Stomach (tissue), 9 donors: ENCODE results near the gene OR4F6. TPM values are rescaled to one million over a fixed set of nuclear protein-coding genes. Genes with fewer than 3 reads are reported as not detected.
"Not testable (repeated sequence)": the region's sequence is repeated elsewhere in the genome, so short reads cannot be mapped to it uniquely, and the experiment has no call there.

Source experiments
- DNase-seq, 2 donors: peaks; one replicate each; pipeline versions ENCODE4 v3.0.0 to v3.0.0-alpha.2; 2013 to 2019
- H3K27ac ChIP-seq, 5 donors: fragments of 200-600 bp in 4 of 5; sonication (generic) in 4 of 5; one replicate each; pipeline ENCODE4 v1.5.1; 2013 to 2019; ENCODE audit warnings: mild to moderate bottlenecking in 1 of 5, moderate library complexity in 1 of 5
- H3K27me3 ChIP-seq, 3 donors: fragments of 200-600 bp; sonication (generic); one replicate each; pipeline ENCODE4 v1.5.1; 2017 to 2019; ENCODE audit warnings: mixed run types in 1 of 3
- H3K36me3 ChIP-seq, 4 donors: fragments of 200-600 bp; sonication (generic); 1 replicate in 3 of 4; 2 replicates in 1 of 4; pipeline ENCODE4 v1.5.1; 2016 to 2019
- H3K4me1 ChIP-seq, 4 donors: fragments of 200-600 bp; sonication (generic); one replicate each; pipeline ENCODE4 v1.5.1; 2016 to 2019
- H3K4me3 ChIP-seq, 4 donors: fragments of 200-600 bp; sonication (generic) in 3 of 4; one replicate each; pipeline ENCODE4 v1.5.1; 2016 to 2019; ENCODE audit warnings: mild to moderate bottlenecking in 1 of 4
- H3K9me3 ChIP-seq, 4 donors: fragments of 200-600 bp; sonication (generic); one replicate each; pipeline ENCODE4 v1.5.1; 2016 to 2019
- EP300 ChIP-seq: sonication (generic); formaldehyde crosslinking; IDR thresholded peaks from one replicate; pipeline ENCODE4 v1.6.1; 2017; ENCODE audit warnings: antibody characterized with exemption
- POLR2A ChIP-seq, 4 donors: fragments of 450-650 bp; IDR thresholded peaks; one replicate each; pipeline ENCODE4 v1.6.1; 2016; ENCODE audit warnings: antibody characterized with exemption in 4 of 4, control low read depth in 2 of 4, mild to moderate bottlenecking in 1 of 4, moderate library complexity in 1 of 4
- POLR2AphosphoS5 ChIP-seq, 3 donors: sonication (generic); formaldehyde crosslinking; IDR thresholded peaks; one replicate each; pipeline ENCODE4 v1.6.1; 2016; ENCODE audit warnings: antibody characterized with exemption in 3 of 3
- WGBS, 5 donors: extraction: QIAGEN DNeasy Blood & Tissue Kit in 3 of 5; methylation state at CpG; one replicate each; pipeline versions ENCODE4 v1.1.5 to v1.1.7; 2013 to 2018; 5-methylcytosine and 5-hydroxymethylcytosine counted together
- intact Hi-C: fragments of 100-400 bp; cut with DNase I; formaldehyde crosslinking; loops from one replicate; pipeline ENCODE4 v1.15.1; 2023; ENCODE audit warnings: low total_unique reads
- polyA plus RNA-seq, 3 donors: library from polyadenylated mRNA; stranded (reverse); fragments of 200-250 nt; gene quantifications; one replicate each; pipeline ENCODE4 v1.2.3, GENCODE V29; 2013
- total RNA-seq, 5 donors: library from RNA; depleted of rRNA; stranded (reverse); fragments of >200 nt; gene quantifications; one replicate each; pipeline versions ENCODE4 v1.1.0 to v1.2.3, GENCODE V29; 2014 to 2016
- TF ChIP-seq, protein P1 (sequence below), 7 experiments: fragments of 450-650 bp in 4 of 7; fragments of 200-600 bp in 3 of 7; sonication (generic) in 3 of 7; IDR thresholded peaks; one replicate each; pipeline ENCODE4 v1.5.1; 2016 to 2019; ENCODE audit warnings: antibody characterized with exemption in 7 of 7, control low read depth in 2 of 7, mild to moderate bottlenecking in 1 of 7
- donor health status: healthy with polysubstance abuse.
- donor health status: Bipolar disorder and iron deficiency.
- donor health status: healthy.

OR4F6 gene
- total and polyA plus RNA-seq, 8 donors, result not detected

DNA sequence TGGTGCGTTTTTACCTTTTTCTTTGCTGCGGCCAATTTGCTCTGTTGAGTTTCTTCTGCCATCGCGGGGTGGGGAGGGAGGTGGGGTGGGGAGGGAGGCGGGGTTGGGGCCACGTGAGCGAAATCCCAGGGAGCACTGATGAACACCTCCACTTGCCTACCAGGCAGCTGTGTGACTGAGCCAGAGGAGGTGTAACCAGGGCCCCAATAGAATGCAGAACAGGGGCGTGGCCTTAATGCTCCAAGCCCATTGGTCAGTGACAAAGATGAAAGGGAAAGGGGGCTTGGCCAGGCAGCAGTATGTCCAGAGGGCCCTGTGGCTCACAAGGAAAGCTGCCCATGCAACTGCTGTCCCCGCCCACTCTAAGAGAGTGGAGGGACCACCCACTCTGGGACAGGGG lies 21.4 kb upstream of the OR4F6 start:
- no peaks in the 10 kb centered on the region for H3K36me3 ChIP-seq
- WGBS, 5 donors, result 84 to 94% (median 87%) methylated on average over 9 of the region's 9 CpGs
- peaks cover 0 to 5% (median 0%) of the 10 kb centered on the region in 3 donors for H3K27me3 ChIP-seq
- intact Hi-C loops, result no loop called here
- H3K4me3 ChIP-seq, result no peak overlapping the region
- peaks cover 0 to 7% (median 3%) of the 10 kb centered on the region in 4 donors for H3K4me1 ChIP-seq
- no peak for DNase-seq
- no peak overlapping the region for H3K27ac ChIP-seq
- H3K9me3 ChIP-seq, result no peaks in the 10 kb centered on the region
- no peak for TF ChIP-seq POLR2A (IDR thresholded peaks at IDR 0.05)
- TF ChIP-seq, protein P1, sequence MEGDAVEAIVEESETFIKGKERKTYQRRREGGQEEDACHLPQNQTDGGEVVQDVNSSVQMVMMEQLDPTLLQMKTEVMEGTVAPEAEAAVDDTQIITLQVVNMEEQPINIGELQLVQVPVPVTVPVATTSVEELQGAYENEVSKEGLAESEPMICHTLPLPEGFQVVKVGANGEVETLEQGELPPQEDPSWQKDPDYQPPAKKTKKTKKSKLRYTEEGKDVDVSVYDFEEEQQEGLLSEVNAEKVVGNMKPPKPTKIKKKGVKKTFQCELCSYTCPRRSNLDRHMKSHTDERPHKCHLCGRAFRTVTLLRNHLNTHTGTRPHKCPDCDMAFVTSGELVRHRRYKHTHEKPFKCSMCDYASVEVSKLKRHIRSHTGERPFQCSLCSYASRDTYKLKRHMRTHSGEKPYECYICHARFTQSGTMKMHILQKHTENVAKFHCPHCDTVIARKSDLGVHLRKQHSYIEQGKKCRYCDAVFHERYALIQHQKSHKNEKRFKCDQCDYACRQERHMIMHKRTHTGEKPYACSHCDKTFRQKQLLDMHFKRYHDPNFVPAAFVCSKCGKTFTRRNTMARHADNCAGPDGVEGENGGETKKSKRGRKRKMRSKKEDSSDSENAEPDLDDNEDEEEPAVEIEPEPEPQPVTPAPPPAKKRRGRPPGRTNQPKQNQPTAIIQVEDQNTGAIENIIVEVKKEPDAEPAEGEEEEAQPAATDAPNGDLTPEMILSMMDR (IDR thresholded peaks at IDR 0.05), result no peak
- TF ChIP-seq EP300, result no peak
- no peak for TF ChIP-seq POLR2AphosphoS5 (IDR thresholded peaks at IDR 0.05)

DNA sequence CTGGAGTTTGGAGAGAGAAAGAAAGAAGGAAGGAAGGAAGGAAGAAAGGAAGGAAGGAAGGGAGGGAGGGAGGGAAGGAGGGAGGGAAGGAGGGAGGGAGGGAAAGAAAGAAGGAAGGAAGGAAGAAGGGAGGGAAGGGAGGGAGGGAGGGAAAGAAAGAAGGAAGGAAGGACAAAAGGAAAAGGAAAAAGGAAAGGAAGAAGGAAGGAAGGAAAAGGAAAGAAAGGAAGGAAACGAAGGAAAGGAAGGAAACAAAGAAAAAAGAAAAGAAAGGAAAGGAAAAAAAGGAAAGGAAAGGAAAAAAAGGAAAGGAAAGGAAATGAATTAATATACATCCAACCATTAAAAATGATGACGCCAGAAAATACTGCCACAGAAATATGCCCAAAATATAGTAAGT lies 18.7 kb upstream of the OR4F6 start:
- H3K4me3 ChIP-seq, result no peak overlapping the region
- no peaks in the 10 kb centered on the region for H3K9me3 ChIP-seq
- H3K36me3 ChIP-seq, result no peaks in the 10 kb centered on the region
- H3K4me1 ChIP-seq, result peaks cover 0 to 7% (median 3%) of the 10 kb centered on the region in 4 donors
- no peak for TF ChIP-seq EP300
- no peak for TF ChIP-seq POLR2AphosphoS5 (IDR thresholded peaks at IDR 0.05)
- TF ChIP-seq, protein P1 (IDR thresholded peaks at IDR 0.05), result no peak
- no peak for TF ChIP-seq POLR2A (IDR thresholded peaks at IDR 0.05)
- H3K27ac ChIP-seq, result no peak overlapping the region
- H3K27me3 ChIP-seq, result peaks cover 0 to 5% (median 0%) of the 10 kb centered on the region in 3 donors
- no peak for DNase-seq
- WGBS, 5 donors, result 32 to 72% (median 59%) methylated on average over 2 of the region's 2 CpGs
- intact Hi-C loops, result no loop called here

DNA sequence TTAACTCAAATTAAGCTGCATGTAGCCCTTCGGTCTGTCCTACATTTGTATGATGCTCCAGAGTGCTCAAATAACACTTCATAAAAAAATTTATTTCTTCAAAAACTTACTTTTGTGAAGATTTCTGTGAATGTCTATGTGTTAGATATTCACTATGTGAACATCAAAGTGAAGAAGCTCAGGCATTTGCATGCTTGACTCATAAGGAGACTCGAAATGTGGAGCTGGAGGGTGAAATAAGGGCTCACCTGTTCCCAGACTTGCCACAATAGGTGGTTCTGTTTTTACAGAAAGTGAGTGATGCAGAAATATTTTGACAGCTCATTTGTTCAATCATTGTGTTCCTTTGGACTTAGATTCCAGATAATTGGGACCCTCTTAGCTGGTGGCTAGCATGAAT lies 16.9 kb upstream of the OR4F6 start:
- H3K4me3 ChIP-seq, H3K27me3 ChIP-seq, H3K4me1 ChIP-seq, DNase-seq, H3K36me3 ChIP-seq, H3K27ac ChIP-seq, H3K9me3 ChIP-seq, intact Hi-C loops: not testable (repeated sequence)
- 78 to 86% (median 83%) methylated on average over 2 of the region's 2 CpGs for WGBS, 5 donors

DNA sequence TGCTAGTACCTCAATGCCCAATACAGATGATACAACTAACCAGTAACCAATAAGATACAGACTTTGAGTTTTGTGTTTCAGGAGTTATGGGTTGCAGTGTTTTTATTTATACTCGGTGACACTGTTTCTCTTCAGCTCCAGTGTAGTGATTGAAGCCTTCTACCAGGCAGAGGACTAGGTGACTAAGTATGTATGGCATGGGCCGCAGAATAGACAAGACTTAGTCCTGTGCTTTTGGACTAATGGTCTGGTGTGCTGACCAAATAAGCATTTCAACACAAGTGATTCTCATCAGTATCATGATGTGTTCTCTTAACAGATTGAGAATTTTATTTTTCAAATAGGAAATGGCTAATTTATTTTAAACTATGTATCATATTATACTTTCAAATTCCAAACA lies 15.3 kb upstream of the OR4F6 start:
- H3K9me3 ChIP-seq, DNase-seq, H3K27ac ChIP-seq, H3K4me1 ChIP-seq, intact Hi-C loops, H3K4me3 ChIP-seq, H3K27me3 ChIP-seq, H3K36me3 ChIP-seq: not testable (repeated sequence)
- WGBS, 5 donors, result 86 to 95% (median 90%) methylated on average over 2 of the region's 2 CpGs

DNA sequence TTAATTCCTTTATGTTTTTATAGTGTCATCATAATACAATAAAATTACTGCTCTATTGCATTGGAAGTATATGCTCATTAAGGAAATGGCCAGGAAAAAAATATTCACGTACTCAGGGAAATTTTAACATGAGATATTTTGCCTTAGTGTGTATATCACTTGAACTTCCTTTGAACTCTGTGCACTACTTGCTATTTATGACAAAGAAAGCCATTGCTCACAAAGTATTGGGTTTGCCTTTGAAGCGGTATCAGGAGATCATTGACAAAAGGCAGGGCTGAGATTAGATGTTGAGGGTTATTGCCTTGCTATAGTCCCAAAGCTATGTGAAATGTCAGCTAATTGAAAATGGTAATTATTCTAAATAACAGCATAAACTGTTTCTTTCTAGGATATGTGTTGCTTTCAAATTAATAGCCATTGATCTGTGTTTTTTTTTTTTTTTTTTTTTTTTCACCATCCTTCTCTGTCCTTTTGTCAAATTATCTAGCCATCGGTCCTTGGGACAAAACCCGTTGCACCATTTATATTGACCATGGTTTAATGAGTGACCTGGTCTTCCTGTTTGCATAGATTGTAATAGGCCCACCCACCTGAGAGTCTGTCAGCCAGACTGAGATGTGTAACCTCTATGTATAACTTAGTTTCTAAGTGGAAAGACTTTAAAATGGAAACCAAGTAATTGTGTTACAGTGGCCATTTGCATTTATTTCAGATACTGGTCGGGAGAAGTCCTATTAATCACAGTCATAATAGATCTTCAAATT lies 14.6 kb upstream of the OR4F6 start:
- H3K4me1 ChIP-seq, H3K27ac ChIP-seq, H3K9me3 ChIP-seq, H3K27me3 ChIP-seq, H3K36me3 ChIP-seq, DNase-seq, H3K4me3 ChIP-seq, intact Hi-C loops: not testable (repeated sequence)
- 26 to 52% (median 34%) methylated on average over 4 to 5 of the region's 5 CpGs for WGBS, 5 donors

DNA sequence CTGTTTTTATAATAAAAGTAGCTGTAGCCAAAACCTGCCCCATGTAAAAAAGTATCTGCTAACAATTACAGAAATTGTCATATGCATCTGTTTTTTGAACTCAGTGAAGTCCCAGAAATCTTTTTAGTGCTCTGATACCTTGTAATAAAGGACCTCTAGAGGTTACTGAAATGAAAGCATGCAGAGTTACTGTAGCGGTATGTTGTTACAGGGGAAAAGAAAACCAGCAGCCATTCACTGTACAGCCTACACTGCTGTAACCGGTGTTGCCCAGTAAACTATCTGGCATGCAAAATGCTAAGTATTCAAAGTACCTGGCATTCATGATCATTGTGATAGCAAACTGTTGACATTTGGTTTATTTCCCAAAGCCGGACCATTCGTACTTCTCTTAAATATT lies 12.6 kb upstream of the OR4F6 start:
- H3K9me3 ChIP-seq, DNase-seq, H3K36me3 ChIP-seq, H3K4me1 ChIP-seq, H3K27me3 ChIP-seq, H3K27ac ChIP-seq, H3K4me3 ChIP-seq, intact Hi-C loops: not testable (repeated sequence)
- 20 to 50% (median 28%) methylated on average over 1 to 2 of the region's 4 CpGs; no CpG with 5 or more reads in 1 of the 5 donors for WGBS, 5 donors

DNA sequence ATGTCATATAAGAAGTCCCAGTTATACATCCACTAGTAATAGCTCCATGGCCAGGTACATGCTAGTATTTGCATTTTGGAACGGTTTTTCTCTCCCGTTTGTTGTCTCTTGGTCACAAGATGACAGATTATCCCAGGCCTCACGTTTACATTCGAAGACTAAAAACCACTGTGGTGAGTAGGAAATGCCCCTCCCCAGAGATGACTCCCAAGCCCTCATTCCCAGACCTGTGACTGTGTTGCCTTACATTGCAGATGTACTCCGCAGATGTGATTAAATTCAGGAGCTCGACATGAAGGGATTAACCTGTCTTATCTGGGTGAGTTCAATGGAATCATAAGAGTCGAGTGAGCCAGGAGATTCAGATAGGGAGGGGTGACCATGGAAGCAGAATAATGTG lies 9.3 kb upstream of the OR4F6 start:
- DNase-seq, H3K4me1 ChIP-seq, H3K4me3 ChIP-seq, H3K9me3 ChIP-seq, H3K27me3 ChIP-seq, intact Hi-C loops, H3K36me3 ChIP-seq, H3K27ac ChIP-seq: not testable (repeated sequence)
- 58 to 70% (median 59%) methylated on average over 7 of the region's 7 CpGs for WGBS, 5 donors
